PC-9 (cell line): Measurements from ENCODE around the gene NPHP4.

Source experiments
- EZH2 ChIP-seq: fragments of 200-600 bp; sonication (generic); IDR thresholded peaks from 2 replicates; pipeline ENCODE4 v1.8.0; 2017; ENCODE audit warnings: antibody characterized with exemption, low read depth
- TF ChIP-seq, protein P1 (sequence below): fragments of 200-600 bp; sonication (generic); conservative IDR thresholded peaks from 2 replicates; pipeline ENCODE4 v1.6.1; 2017; ENCODE audit warnings: mixed run types, antibody characterized with exemption, mild to moderate bottlenecking, moderate library complexity

- TF ChIP-seq, protein P1, sequence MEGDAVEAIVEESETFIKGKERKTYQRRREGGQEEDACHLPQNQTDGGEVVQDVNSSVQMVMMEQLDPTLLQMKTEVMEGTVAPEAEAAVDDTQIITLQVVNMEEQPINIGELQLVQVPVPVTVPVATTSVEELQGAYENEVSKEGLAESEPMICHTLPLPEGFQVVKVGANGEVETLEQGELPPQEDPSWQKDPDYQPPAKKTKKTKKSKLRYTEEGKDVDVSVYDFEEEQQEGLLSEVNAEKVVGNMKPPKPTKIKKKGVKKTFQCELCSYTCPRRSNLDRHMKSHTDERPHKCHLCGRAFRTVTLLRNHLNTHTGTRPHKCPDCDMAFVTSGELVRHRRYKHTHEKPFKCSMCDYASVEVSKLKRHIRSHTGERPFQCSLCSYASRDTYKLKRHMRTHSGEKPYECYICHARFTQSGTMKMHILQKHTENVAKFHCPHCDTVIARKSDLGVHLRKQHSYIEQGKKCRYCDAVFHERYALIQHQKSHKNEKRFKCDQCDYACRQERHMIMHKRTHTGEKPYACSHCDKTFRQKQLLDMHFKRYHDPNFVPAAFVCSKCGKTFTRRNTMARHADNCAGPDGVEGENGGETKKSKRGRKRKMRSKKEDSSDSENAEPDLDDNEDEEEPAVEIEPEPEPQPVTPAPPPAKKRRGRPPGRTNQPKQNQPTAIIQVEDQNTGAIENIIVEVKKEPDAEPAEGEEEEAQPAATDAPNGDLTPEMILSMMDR = no peak
- TF ChIP-seq EZH2 = no peak
Observed at GRCh38 chr1:5951846-5952410, 40.3 kb downstream of the NPHP4 start.
